ENCODE measurements around the gene HADHA.

DNA sequence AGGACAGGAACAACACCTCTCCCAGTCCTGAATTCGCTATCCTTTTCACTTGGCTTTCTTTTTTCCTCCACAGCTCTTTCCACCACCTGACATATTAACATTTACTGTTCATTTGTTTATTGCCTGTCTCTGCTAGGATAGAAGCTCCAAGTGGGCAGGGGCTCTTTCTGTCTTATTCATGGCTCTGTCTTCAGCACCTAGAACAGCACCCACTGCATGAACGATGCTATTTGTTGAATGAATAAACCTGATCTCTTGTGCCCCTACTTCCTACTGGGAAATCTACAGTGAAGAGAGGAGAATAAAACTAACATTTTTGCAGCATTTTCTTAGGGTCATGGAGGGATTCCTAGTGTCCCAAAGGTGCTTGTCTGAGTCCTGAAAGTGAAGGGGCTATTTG, 95.9 kb downstream of the HADHA start:
- TF ChIP-seq, protein P1, sequence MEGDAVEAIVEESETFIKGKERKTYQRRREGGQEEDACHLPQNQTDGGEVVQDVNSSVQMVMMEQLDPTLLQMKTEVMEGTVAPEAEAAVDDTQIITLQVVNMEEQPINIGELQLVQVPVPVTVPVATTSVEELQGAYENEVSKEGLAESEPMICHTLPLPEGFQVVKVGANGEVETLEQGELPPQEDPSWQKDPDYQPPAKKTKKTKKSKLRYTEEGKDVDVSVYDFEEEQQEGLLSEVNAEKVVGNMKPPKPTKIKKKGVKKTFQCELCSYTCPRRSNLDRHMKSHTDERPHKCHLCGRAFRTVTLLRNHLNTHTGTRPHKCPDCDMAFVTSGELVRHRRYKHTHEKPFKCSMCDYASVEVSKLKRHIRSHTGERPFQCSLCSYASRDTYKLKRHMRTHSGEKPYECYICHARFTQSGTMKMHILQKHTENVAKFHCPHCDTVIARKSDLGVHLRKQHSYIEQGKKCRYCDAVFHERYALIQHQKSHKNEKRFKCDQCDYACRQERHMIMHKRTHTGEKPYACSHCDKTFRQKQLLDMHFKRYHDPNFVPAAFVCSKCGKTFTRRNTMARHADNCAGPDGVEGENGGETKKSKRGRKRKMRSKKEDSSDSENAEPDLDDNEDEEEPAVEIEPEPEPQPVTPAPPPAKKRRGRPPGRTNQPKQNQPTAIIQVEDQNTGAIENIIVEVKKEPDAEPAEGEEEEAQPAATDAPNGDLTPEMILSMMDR (conservative IDR thresholded peaks at IDR 0.05; ENCODE audit: low read length), result no peak
- TF ChIP-seq EZH2phosphoT487 (IDR thresholded peaks at IDR 0.05; ENCODE audit: borderline replicate concordance, low read depth, low read length), result no peak

Measured in OCI-LY7 (cell line).